HEK293 (cell line): ENCODE results near the gene VASP.

Experiments used
- BCL11A ChIP-seq: fragments of 450-650 bp; formaldehyde crosslinking; IDR thresholded peaks from 2 replicates; pipeline ENCODE4 v1.5.1; 2016; ENCODE audit warnings: low read depth, missing biosample characterization, missing genetic modification characterization
- EGR2 ChIP-seq: fragments of 450-650 bp; formaldehyde crosslinking; IDR thresholded peaks from 2 replicates; pipeline ENCODE4 v1.5.1; 2016; ENCODE audit warnings: low read depth, missing biosample characterization, missing genetic modification characterization
- GLIS2 ChIP-seq: fragments of 450-650 bp; formaldehyde crosslinking; IDR thresholded peaks from 2 replicates; pipeline ENCODE4 v1.5.1; 2016; ENCODE audit warnings: missing biosample characterization, missing genetic modification characterization
- HOXC10 ChIP-seq: sonication (generic); formaldehyde crosslinking; IDR thresholded peaks from 2 replicates; pipeline ENCODE4 v1.8.1; 2023; ENCODE audit warnings: mild to moderate bottlenecking, missing genetic modification reagents
- KLF16 ChIP-seq: fragments of 450-650 bp; formaldehyde crosslinking; IDR thresholded peaks from 2 replicates; pipeline ENCODE4 v1.5.1; 2017; ENCODE audit warnings: missing biosample characterization, missing genetic modification characterization
- KLF7 ChIP-seq: fragments of 450-650 bp; formaldehyde crosslinking; IDR thresholded peaks from 2 replicates; pipeline ENCODE4 v1.5.1; 2016; ENCODE audit warnings: missing biosample characterization, missing genetic modification characterization, borderline replicate concordance
- PRDM1 ChIP-seq: fragments of 450-650 bp; formaldehyde crosslinking; IDR thresholded peaks from 2 replicates; pipeline ENCODE4; 2016; ENCODE audit warnings: missing biosample characterization, missing genetic modification characterization
- SP2 ChIP-seq: fragments of 450-650 bp; formaldehyde crosslinking; IDR thresholded peaks from 2 replicates; pipeline ENCODE4 v1.5.1; 2016; ENCODE audit warnings: missing biosample characterization, missing genetic modification characterization
- SP3 ChIP-seq: fragments of 450-650 bp; formaldehyde crosslinking; IDR thresholded peaks from 2 replicates; pipeline ENCODE4 v1.5.1; 2016; ENCODE audit warnings: missing biosample characterization, missing genetic modification characterization
- ZBTB17 ChIP-seq: fragments of 450-650 bp; formaldehyde crosslinking; IDR thresholded peaks from 2 replicates; pipeline ENCODE4 v1.5.1; 2016; ENCODE audit warnings: missing biosample characterization, missing genetic modification characterization
- ZBTB20 ChIP-seq: fragments of 450-650 bp; formaldehyde crosslinking; IDR thresholded peaks from 2 replicates; pipeline ENCODE4 v1.5.1; 2016; ENCODE audit warnings: missing biosample characterization, missing genetic modification characterization
- ZBTB48 ChIP-seq: fragments of 450-650 bp; formaldehyde crosslinking; IDR thresholded peaks from 2 replicates; pipeline ENCODE4 v1.5.1; 2016; ENCODE audit warnings: missing biosample characterization, missing genetic modification characterization
- ZIC2 ChIP-seq: fragments of 450-650 bp; formaldehyde crosslinking; IDR thresholded peaks from 2 replicates; pipeline ENCODE4 v1.5.1; 2016; ENCODE audit warnings: missing biosample characterization, missing genetic modification characterization
- ZNF133 ChIP-seq: fragments of 450-650 bp; formaldehyde crosslinking; IDR thresholded peaks from 2 replicates; pipeline ENCODE4 v1.5.1; 2016; ENCODE audit warnings: missing biosample characterization, missing genetic modification characterization
- ZNF140 ChIP-seq: fragments of 450-650 bp; formaldehyde crosslinking; IDR thresholded peaks from 2 replicates; pipeline ENCODE4 v1.5.1; 2016; ENCODE audit warnings: missing biosample characterization, missing genetic modification characterization
- ZNF146 ChIP-seq: fragments of 450-650 bp; formaldehyde crosslinking; IDR thresholded peaks from 2 replicates; pipeline ENCODE4 v1.5.1; 2016; ENCODE audit warnings: missing biosample characterization, missing genetic modification characterization
- ZNF335 ChIP-seq: fragments of 450-650 bp; formaldehyde crosslinking; conservative IDR thresholded peaks from 2 replicates; pipeline ENCODE4 v1.5.1; 2016; ENCODE audit warnings: missing biosample characterization, missing genetic modification characterization
- ZNF37A ChIP-seq: fragments of 450-650 bp; IDR thresholded peaks from 2 replicates; pipeline ENCODE4 v1.5.1; 2018; ENCODE audit warnings: missing biosample characterization, missing genetic modification characterization
- ZNF394 ChIP-seq: fragments of 450-650 bp; formaldehyde crosslinking; IDR thresholded peaks from 2 replicates; pipeline ENCODE4 v1.5.1; 2016; ENCODE audit warnings: missing biosample characterization, missing genetic modification characterization, mild to moderate bottlenecking, moderate library complexity, borderline replicate concordance
- ZNF501 ChIP-seq: fragments of 450-650 bp; formaldehyde crosslinking; IDR thresholded peaks from 2 replicates; pipeline ENCODE4 v1.5.1; 2016; ENCODE audit warnings: missing biosample characterization, missing genetic modification characterization
- ZNF549 ChIP-seq: fragments of 450-650 bp; IDR thresholded peaks from 2 replicates; pipeline ENCODE4 v1.5.1; 2018; ENCODE audit warnings: missing biosample characterization, missing genetic modification characterization, mild to moderate bottlenecking, inconsistent platforms, moderate library complexity
- ZNF677 ChIP-seq: fragments of 450-650 bp; IDR thresholded peaks from 2 replicates; pipeline ENCODE4 v1.5.0; 2018; ENCODE audit warnings: missing biosample characterization, mild to moderate bottlenecking, missing genetic modification characterization, moderate library complexity
- ZNF76 ChIP-seq: fragments of 450-650 bp; formaldehyde crosslinking; IDR thresholded peaks from 2 replicates; pipeline ENCODE4; 2016; ENCODE audit warnings: low read depth, missing biosample characterization, missing genetic modification characterization, borderline replicate concordance
- ZNF777 ChIP-seq: fragments of 450-650 bp; formaldehyde crosslinking; IDR thresholded peaks from 2 replicates; pipeline ENCODE4 v1.5.1; 2017; ENCODE audit warnings: missing biosample characterization, missing genetic modification characterization, borderline replicate concordance
- ZXDB ChIP-seq: fragments of 450-650 bp; formaldehyde crosslinking; IDR thresholded peaks from 2 replicates; pipeline ENCODE4 v1.5.1; 2016; ENCODE audit warnings: missing biosample characterization, missing genetic modification characterization
- TF ChIP-seq, protein P1 (sequence below): fragments of 450-650 bp; formaldehyde crosslinking; conservative IDR thresholded peaks from 2 replicates; pipeline ENCODE4 v1.5.1; 2016; ENCODE audit warnings: low read depth, missing biosample characterization, missing genetic modification characterization
- TF ChIP-seq, protein P2 (sequence below): fragments of 450-650 bp; formaldehyde crosslinking; optimal IDR thresholded peaks from 2 replicates; pipeline ENCODE3; 2016; ENCODE audit warnings: missing biosample characterization, mild to moderate bottlenecking, missing genetic modification characterization
- TF ChIP-seq, protein P3 (sequence below): fragments of 450-650 bp; IDR thresholded peaks from 2 replicates; pipeline ENCODE4 v1.5.1; 2018; ENCODE audit warnings: missing biosample characterization, mild to moderate bottlenecking, missing genetic modification characterization
- TF ChIP-seq, protein P4 (sequence below): fragments of 450-650 bp; formaldehyde crosslinking; IDR thresholded peaks from 2 replicates; pipeline ENCODE4 v1.5.1; 2017; ENCODE audit warnings: missing biosample characterization, mild to moderate bottlenecking, missing genetic modification characterization, moderate library complexity
- TF ChIP-seq, protein P5 (sequence below): fragments of 450-650 bp; formaldehyde crosslinking; IDR thresholded peaks from 2 replicates; pipeline ENCODE4 v1.5.1; 2017; ENCODE audit warnings: missing biosample characterization, missing genetic modification characterization

VASP gene

DNA sequence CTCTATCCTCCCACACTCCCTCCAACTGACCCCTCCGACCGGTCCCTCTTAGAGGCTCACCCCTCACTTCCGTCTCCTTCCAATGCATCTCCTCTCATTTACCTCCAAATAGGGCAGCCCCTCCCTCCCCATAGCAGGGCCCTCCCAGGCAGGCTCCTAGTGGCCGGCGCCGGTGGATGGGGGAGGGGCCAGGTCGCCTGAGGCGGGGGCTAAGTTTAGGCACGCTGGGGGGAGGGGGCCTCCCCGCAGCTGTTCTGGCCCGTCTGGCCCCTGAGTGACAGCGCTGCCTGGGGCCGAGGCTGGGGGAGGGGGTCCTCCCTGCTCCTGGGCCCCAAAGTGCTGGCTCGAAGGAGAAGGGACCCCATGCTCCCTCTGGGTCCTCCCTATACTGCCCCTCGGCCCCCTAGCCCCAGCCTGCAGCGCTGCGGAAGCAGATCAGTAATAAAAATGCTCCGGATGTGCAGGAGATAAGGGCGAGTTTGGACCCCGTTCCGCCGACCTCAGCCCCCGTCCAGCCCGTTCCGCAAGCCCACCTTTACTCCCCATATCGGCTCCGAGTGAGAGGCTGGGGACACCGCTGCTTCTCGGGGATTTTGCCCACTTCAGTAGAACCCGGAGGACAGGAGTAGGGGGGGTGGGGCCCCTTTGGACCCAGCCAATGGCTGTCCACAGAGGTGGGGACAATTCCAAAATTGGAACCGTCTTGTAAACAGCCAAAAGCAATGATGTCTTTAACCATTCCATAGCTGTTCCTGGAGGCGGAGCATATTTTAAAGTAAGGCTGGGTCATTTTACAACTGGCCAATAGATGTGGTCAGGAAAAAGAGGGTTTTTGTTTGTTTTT is 14.4 kb upstream of the VASP start (continued):
- TF ChIP-seq SP3 (tag by site-specific recombination) (peak; percentile 65), ZXDB (0 out of 2 replicates have a peak, but pooled peaks have one; percentile 31), SP2 (tag by site-specific recombination) (peak; percentile 69), KLF16 (peak; percentile 54; the same call in 1 of the 2 replicates), ZNF677 (tag by site-specific recombination) (no peak), EGR2 (no peak), ZNF76 (tag by site-specific recombination) (no peak), PRDM1 (tag by site-specific recombination) (no peak), ZIC2 (tag by site-specific recombination) (peak; percentile 33; the same call in 1 of the 2 replicates), ZNF335 (peak; percentile 92), ZNF37A (tag by site-specific recombination) (no peak), ZBTB20 (tag by site-specific recombination) (peak; percentile 58; the same call in 1 of the 2 replicates), HOXC10 (0 out of 2 replicates have a peak, but pooled peaks have one; percentile 58), ZNF140 (tag by site-specific recombination) (no peak), ZNF146 (tag by site-specific recombination) (no peak), KLF7 (tag by site-specific recombination) (no peak), ZNF133 (tag by site-specific recombination) (no peak), BCL11A (tag by site-specific recombination) (0 out of 2 replicates have a peak, but pooled peaks have one; percentile 39), ZBTB17 (tag by site-specific recombination) (peak; percentile 54; the same call in 1 of the 2 replicates), ZNF777 (tag by site-specific recombination) (no peak), ZNF394 (tag by site-specific recombination) (no peak), GLIS2 (tag by site-specific recombination) (peak; percentile 91), ZNF549 (tag by site-specific recombination) (no peak), ZBTB48 (tag by site-specific recombination) (peak; percentile 93), ZNF501 (tag by site-specific recombination) (no peak)
- TF ChIP-seq, protein P1, sequence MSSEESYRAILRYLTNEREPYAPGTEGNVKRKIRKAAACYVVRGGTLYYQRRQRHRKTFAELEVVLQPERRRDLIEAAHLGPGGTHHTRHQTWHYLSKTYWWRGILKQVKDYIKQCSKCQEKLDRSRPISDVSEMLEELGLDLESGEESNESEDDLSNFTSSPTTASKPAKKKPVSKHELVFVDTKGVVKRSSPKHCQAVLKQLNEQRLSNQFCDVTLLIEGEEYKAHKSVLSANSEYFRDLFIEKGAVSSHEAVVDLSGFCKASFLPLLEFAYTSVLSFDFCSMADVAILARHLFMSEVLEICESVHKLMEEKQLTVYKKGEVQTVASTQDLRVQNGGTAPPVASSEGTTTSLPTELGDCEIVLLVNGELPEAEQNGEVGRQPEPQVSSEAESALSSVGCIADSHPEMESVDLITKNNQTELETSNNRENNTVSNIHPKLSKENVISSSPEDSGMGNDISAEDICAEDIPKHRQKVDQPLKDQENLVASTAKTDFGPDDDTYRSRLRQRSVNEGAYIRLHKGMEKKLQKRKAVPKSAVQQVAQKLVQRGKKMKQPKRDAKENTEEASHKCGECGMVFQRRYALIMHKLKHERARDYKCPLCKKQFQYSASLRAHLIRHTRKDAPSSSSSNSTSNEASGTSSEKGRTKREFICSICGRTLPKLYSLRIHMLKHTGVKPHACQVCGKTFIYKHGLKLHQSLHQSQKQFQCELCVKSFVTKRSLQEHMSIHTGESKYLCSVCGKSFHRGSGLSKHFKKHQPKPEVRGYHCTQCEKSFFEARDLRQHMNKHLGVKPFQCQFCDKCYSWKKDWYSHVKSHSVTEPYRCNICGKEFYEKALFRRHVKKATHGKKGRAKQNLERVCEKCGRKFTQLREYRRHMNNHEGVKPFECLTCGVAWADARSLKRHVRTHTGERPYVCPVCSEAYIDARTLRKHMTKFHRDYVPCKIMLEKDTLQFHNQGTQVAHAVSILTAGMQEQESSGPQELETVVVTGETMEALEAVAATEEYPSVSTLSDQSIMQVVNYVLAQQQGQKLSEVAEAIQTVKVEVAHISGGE (tag by site-specific recombination): peak; percentile 42; the same call in 1 of the 2 replicates
- TF ChIP-seq, protein P2, sequence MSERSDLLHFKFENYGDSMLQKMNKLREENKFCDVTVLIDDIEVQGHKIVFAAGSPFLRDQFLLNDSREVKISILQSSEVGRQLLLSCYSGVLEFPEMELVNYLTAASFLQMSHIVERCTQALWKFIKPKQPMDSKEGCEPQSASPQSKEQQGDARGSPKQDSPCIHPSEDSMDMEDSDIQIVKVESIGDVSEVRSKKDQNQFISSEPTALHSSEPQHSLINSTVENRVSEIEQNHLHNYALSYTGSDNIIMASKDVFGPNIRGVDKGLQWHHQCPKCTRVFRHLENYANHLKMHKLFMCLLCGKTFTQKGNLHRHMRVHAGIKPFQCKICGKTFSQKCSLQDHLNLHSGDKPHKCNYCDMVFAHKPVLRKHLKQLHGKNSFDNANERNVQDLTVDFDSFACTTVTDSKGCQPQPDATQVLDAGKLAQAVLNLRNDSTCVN: peak; percentile 13
- TF ChIP-seq, protein P3, sequence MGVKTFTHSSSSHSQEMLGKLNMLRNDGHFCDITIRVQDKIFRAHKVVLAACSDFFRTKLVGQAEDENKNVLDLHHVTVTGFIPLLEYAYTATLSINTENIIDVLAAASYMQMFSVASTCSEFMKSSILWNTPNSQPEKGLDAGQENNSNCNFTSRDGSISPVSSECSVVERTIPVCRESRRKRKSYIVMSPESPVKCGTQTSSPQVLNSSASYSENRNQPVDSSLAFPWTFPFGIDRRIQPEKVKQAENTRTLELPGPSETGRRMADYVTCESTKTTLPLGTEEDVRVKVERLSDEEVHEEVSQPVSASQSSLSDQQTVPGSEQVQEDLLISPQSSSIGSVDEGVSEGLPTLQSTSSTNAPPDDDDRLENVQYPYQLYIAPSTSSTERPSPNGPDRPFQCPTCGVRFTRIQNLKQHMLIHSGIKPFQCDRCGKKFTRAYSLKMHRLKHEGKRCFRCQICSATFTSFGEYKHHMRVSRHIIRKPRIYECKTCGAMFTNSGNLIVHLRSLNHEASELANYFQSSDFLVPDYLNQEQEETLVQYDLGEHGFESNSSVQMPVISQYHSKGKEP (tag by site-specific recombination): no peak; the same call in 1 of the 2 replicates
- TF ChIP-seq, protein P4, sequence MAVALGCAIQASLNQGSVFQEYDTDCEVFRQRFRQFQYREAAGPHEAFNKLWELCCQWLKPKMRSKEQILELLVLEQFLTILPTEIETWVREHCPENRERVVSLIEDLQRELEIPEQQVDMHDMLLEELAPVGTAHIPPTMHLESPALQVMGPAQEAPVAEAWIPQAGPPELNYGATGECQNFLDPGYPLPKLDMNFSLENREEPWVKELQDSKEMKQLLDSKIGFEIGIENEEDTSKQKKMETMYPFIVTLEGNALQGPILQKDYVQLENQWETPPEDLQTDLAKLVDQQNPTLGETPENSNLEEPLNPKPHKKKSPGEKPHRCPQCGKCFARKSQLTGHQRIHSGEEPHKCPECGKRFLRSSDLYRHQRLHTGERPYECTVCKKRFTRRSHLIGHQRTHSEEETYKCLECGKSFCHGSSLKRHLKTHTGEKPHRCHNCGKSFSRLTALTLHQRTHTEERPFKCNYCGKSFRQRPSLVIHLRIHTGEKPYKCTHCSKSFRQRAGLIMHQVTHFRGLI (tag by site-specific recombination): no peak
- TF ChIP-seq, protein P5, sequence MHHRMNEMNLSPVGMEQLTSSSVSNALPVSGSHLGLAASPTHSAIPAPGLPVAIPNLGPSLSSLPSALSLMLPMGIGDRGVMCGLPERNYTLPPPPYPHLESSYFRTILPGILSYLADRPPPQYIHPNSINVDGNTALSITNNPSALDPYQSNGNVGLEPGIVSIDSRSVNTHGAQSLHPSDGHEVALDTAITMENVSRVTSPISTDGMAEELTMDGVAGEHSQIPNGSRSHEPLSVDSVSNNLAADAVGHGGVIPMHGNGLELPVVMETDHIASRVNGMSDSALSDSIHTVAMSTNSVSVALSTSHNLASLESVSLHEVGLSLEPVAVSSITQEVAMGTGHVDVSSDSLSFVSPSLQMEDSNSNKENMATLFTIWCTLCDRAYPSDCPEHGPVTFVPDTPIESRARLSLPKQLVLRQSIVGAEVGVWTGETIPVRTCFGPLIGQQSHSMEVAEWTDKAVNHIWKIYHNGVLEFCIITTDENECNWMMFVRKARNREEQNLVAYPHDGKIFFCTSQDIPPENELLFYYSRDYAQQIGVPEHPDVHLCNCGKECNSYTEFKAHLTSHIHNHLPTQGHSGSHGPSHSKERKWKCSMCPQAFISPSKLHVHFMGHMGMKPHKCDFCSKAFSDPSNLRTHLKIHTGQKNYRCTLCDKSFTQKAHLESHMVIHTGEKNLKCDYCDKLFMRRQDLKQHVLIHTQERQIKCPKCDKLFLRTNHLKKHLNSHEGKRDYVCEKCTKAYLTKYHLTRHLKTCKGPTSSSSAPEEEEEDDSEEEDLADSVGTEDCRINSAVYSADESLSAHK (tag by site-specific recombination): no peak
